SK-N-SH treated with all-trans-retinoic acid at 6 μM for 48 hours (cell line): ENCODE data around the gene CSNK2B.
A peak's percentile ranks its signal among the peaks of the same experiment; 100 is the strongest.

Source experiments
- ATAC-seq: fragments of 200-7000 bp; cut with Tn5 transposase; 3 replicates; pipeline ENCODE4 v1.9.1; 2020; ENCODE audit warnings: mild to moderate bottlenecking, moderate library complexity
- ARNTL ChIP-seq: fragments of 450-650 bp; formaldehyde crosslinking; IDR thresholded peaks from 2 replicates; pipeline ENCODE4 v1.5.0; 2020; ENCODE audit warnings: low read depth, mild to moderate bottlenecking, moderate library complexity, borderline replicate concordance
- BACH2 ChIP-seq: fragments of 250-450 bp; sonication (Bioruptor Pico); IDR thresholded peaks from 2 replicates; pipeline ENCODE4 v1.9.0; 2021; ENCODE audit warnings: mild to moderate bottlenecking, borderline replicate concordance
- CREB5 ChIP-seq: fragments of 250-450 bp; sonication (Bioruptor Pico); IDR thresholded peaks from 2 replicates; pipeline ENCODE4 v1.5.1; 2020; ENCODE audit warnings: low read depth, mild to moderate bottlenecking, moderate library complexity
- CSDC2 ChIP-seq: fragments of 250-450 bp; sonication (Bioruptor Pico); IDR thresholded peaks from 2 replicates; pipeline ENCODE4 v1.5.0; 2020; ENCODE audit warnings: mild to moderate bottlenecking, moderate library complexity
- CSRNP3 ChIP-seq: fragments of 250-450 bp; sonication (Bioruptor Pico); IDR thresholded peaks from 2 replicates; pipeline ENCODE4 v1.5.1; 2021; ENCODE audit warnings: mild to moderate bottlenecking, moderate library complexity
- ESRRG ChIP-seq: fragments of 250-450 bp; sonication (Bioruptor Pico); IDR thresholded peaks from 2 replicates; pipeline ENCODE4 v1.6.1; 2021; ENCODE audit warnings: mild to moderate bottlenecking
- GLIS3 ChIP-seq: fragments of 250-450 bp; sonication (Bioruptor Pico); IDR thresholded peaks from 2 replicates; pipeline ENCODE4 v1.5.0; 2020; ENCODE audit warnings: mild to moderate bottlenecking, moderate library complexity
- ISL1 ChIP-seq: fragments of 250-450 bp; sonication (Bioruptor Pico); IDR thresholded peaks from 2 replicates; pipeline ENCODE4 v2.1.2; 2022; ENCODE audit warnings: mild to moderate bottlenecking, moderate library complexity
- OSR1 ChIP-seq: fragments of 250-450 bp; sonication (Bioruptor Pico); IDR thresholded peaks from 2 replicates; pipeline ENCODE4 v1.8.0; 2022; ENCODE audit warnings: moderate library complexity, mild to moderate bottlenecking, inconsistent platforms
- PATZ1 ChIP-seq: fragments of 250-450 bp; sonication (Bioruptor Pico); IDR thresholded peaks from 2 replicates; pipeline ENCODE4 v1.8.0; 2020; ENCODE audit warnings: mild to moderate bottlenecking, moderate library complexity, borderline replicate concordance
- POU6F1 ChIP-seq: fragments of 250-450 bp; sonication (Bioruptor Pico); IDR thresholded peaks from 2 replicates; pipeline ENCODE4 v1.8.0; 2021; ENCODE audit warnings: low read depth, mild to moderate bottlenecking, moderate library complexity, borderline replicate concordance
- RARB ChIP-seq: fragments of 250-450 bp; sonication (Bioruptor Pico); IDR thresholded peaks from 2 replicates; pipeline ENCODE4 v1.8.0; 2021; ENCODE audit warnings: mild to moderate bottlenecking, moderate library complexity
- SNAI2 ChIP-seq: fragments of 250-450 bp; sonication (Bioruptor Pico); IDR thresholded peaks from 2 replicates; pipeline ENCODE4 v1.5.0; 2020; ENCODE audit warnings: mild to moderate bottlenecking, moderate library complexity
- TCF4 ChIP-seq: fragments of 250-450 bp; sonication (Bioruptor Pico); IDR thresholded peaks from 2 replicates; pipeline ENCODE4 v1.8.0; 2021; ENCODE audit warnings: mild to moderate bottlenecking, moderate library complexity, borderline replicate concordance
- TOX ChIP-seq: fragments of 250-450 bp; sonication (Bioruptor Pico); IDR thresholded peaks from 2 replicates; pipeline ENCODE4 v1.8.0; 2021; ENCODE audit warnings: mild to moderate bottlenecking, moderate library complexity, borderline replicate concordance
- TSHZ2 ChIP-seq: fragments of 250-450 bp; sonication (Bioruptor Pico); IDR thresholded peaks from 2 replicates; pipeline ENCODE4 v1.5.0; 2020; ENCODE audit warnings: mild to moderate bottlenecking, moderate library complexity
- ZC3H10 ChIP-seq: fragments of 250-450 bp; sonication (Bioruptor Pico); IDR thresholded peaks from 2 replicates; pipeline ENCODE4 v1.5.1; 2021; ENCODE audit warnings: mild to moderate bottlenecking, moderate library complexity
- ZFP3 ChIP-seq: fragments of 250-450 bp; sonication (Bioruptor Pico); IDR thresholded peaks from 2 replicates; pipeline ENCODE4 v1.5.0; 2020; ENCODE audit warnings: mild to moderate bottlenecking, moderate library complexity
- ZFP30 ChIP-seq: fragments of 450-650 bp; formaldehyde crosslinking; IDR thresholded peaks from 2 replicates; pipeline ENCODE4 v1.5.0; 2022; ENCODE audit warnings: mild to moderate bottlenecking, moderate library complexity
- ZNF565 ChIP-seq: fragments of 450-650 bp; formaldehyde crosslinking; conservative IDR thresholded peaks from 2 replicates; pipeline ENCODE4 v1.5.0; 2020; ENCODE audit warnings: low read depth, mild to moderate bottlenecking, moderate library complexity
- ZNF70 ChIP-seq: fragments of 450-650 bp; formaldehyde crosslinking; IDR thresholded peaks from 2 replicates; pipeline ENCODE4 v1.5.0; 2020; ENCODE audit warnings: mild to moderate bottlenecking, moderate library complexity

The CSNK2B gene

GRCh38 chr6:31663126-31663960, 2.5 kb upstream of the CSNK2B start:
- no peak for TF ChIP-seq POU6F1
- TF ChIP-seq CSDC2 (CRISPR knock-in tag) = no peak
- no peak for TF ChIP-seq ESRRG
- no peak for TF ChIP-seq ZFP30 (CRISPR knock-in tag)
- no peak for TF ChIP-seq RARB (CRISPR knock-in tag)
- TF ChIP-seq ZC3H10 (CRISPR knock-in tag) = no peak
- no peak for TF ChIP-seq PATZ1
- TF ChIP-seq ARNTL (CRISPR knock-in tag) = no peak
- no peak for TF ChIP-seq CREB5 (CRISPR knock-in tag)
- no peak for TF ChIP-seq SNAI2 (CRISPR knock-in tag)
- TF ChIP-seq, all 23 proteins: peak for 0
- no peak for ATAC-seq

GRCh38 chr6:31663961-31664789, 1.7 kb upstream of the CSNK2B start:
- no peak for TF ChIP-seq ZNF565 (CRISPR knock-in tag)
- no peak for TF ChIP-seq ISL1 (CRISPR knock-in tag)
- no peak for TF ChIP-seq TCF4 (CRISPR knock-in tag)
- TF ChIP-seq ZC3H10 (CRISPR knock-in tag) = no peak
- TF ChIP-seq ZFP3 (CRISPR knock-in tag) = no peak
- no peak for TF ChIP-seq BACH2 (CRISPR knock-in tag)
- TF ChIP-seq ZNF70 = no peak
- TF ChIP-seq ESRRG = no peak
- no peak for TF ChIP-seq RARB (CRISPR knock-in tag)
- peak; percentile 41 for ATAC-seq

GRCh38 chr6:31664790-31665500, 935 bp upstream of the CSNK2B start, which contains the start of gene GPANK1:
Gene GPANK1 (minus strand): TSS chr6:31664997. CDS start chr6:31664478, 519 bp downstream.
- no peak for TF ChIP-seq ZNF70
- no peak for TF ChIP-seq BACH2 (CRISPR knock-in tag)
- TF ChIP-seq GLIS3 (CRISPR knock-in tag) = no peak
- no peak for TF ChIP-seq CSRNP3 (CRISPR knock-in tag)
- no peak for TF ChIP-seq CSDC2 (CRISPR knock-in tag)
- no peak for TF ChIP-seq ESRRG
- TF ChIP-seq OSR1 (CRISPR knock-in tag) = no peak
- no peak for TF ChIP-seq TSHZ2 (CRISPR knock-in tag)
- no peak for TF ChIP-seq ARNTL (CRISPR knock-in tag)
- TF ChIP-seq SNAI2 (CRISPR knock-in tag) = no peak
- TF ChIP-seq ZC3H10 (CRISPR knock-in tag) = no peak
- no peak for TF ChIP-seq ISL1 (CRISPR knock-in tag)
- TF ChIP-seq RARB (CRISPR knock-in tag) = no peak
- no peak for TF ChIP-seq POU6F1
- TF ChIP-seq TOX = no peak
- TF ChIP-seq TCF4 (CRISPR knock-in tag) = no peak
- peak; percentile 71 for ATAC-seq
